Measurements from ENCODE around the gene MGA.

DNA sequence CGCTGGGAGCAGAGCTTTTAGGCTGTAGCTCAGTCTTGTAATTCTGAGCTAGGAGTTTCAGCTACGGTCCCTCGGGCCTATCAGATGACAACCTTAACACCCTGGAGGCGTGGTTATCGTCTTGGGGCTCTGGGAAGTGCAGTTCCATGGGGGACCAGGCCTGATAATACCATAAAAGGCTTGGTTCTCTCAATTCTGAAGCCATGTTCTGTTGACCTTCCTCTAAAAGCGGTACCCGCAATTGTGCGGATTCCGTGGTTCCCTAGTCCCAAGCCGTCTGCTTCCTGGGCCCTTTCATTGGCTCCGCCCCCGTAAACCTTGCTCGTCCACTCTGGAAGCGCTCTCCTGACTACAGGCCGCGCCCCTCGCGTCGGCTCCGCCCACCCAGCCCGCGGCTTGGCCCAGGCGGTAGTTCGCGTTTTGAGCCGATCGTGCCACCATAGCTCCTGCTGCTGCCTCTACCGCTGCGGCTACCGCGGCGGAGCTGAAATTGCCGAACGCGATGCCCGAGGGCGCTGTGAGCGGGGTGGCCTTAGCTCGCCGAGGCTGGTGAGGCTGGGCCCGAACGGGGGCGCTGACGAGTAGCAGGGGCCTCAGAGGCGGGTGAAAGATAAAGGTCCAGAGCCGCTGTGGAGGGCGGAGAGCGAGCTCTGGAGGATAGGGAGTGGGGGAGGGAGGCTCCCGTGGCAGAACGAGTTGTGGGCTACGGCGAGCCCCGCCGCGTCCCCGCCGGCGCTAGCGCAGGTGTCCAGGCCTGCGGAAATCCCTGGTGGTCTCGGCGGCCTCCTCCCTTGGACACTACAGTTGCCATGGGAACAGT is 114.1 kb downstream of the MGA start, which contains the start of gene MAPKBP1:
- TF ChIP-seq, protein P1, sequence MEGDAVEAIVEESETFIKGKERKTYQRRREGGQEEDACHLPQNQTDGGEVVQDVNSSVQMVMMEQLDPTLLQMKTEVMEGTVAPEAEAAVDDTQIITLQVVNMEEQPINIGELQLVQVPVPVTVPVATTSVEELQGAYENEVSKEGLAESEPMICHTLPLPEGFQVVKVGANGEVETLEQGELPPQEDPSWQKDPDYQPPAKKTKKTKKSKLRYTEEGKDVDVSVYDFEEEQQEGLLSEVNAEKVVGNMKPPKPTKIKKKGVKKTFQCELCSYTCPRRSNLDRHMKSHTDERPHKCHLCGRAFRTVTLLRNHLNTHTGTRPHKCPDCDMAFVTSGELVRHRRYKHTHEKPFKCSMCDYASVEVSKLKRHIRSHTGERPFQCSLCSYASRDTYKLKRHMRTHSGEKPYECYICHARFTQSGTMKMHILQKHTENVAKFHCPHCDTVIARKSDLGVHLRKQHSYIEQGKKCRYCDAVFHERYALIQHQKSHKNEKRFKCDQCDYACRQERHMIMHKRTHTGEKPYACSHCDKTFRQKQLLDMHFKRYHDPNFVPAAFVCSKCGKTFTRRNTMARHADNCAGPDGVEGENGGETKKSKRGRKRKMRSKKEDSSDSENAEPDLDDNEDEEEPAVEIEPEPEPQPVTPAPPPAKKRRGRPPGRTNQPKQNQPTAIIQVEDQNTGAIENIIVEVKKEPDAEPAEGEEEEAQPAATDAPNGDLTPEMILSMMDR (IDR thresholded peaks at IDR 0.05; ENCODE audit: insufficient read depth, low read depth, low read length): peak; percentile 34
- TF ChIP-seq EZH2 (IDR thresholded peaks at IDR 0.05; ENCODE audit: insufficient read depth, low read length): no peak

All from astrocyte (in vitro differentiated cells and primary cell).